ENCODE results near the gene TSHZ2. TPM values are rescaled to one million over a fixed set of nuclear protein-coding genes. Genes with fewer than 3 reads are reported as not detected.

TSHZ2 gene
- total and polyA plus RNA-seq, 2 donors (not counting 3 experiments of a cell fraction or from before 2014, with no cell fraction given) = not detected

GRCh38 chr20:52981051-52981450, 8.9 kb downstream of the TSHZ2 start:
- no peak overlapping the region for H3K4me2 ChIP-seq (ENCODE audit: insufficient read depth, low read length)
- DNase-seq (ENCODE audit: low read depth, low spot score) = no peak
- no peaks in the 10 kb centered on the region for H3K27me3 ChIP-seq (ENCODE audit: control insufficient read depth in 2 of 2, insufficient read depth in 2 of 2, low read length in 2 of 2)
- intact Hi-C loops (cut with micrococcal nuclease) (no loop called here), dilution Hi-C loops (cut with MboI; ENCODE audit: extremely low pct_ligation_motif_present, low sequenced_read_pairs) (no loop called here)
- BruUV-seq (replicated peaks) = no TSS peak
- H4K20me1 ChIP-seq (replicated peaks; ENCODE audit: control insufficient read depth, extremely low read depth, insufficient read depth, low read length) = no peaks in the 10 kb centered on the region
- no peaks in the 10 kb centered on the region for H3K4me1 ChIP-seq (ENCODE audit: control insufficient read depth, extremely low read depth, insufficient read depth, low read length)
- TF ChIP-seq JUN (IDR thresholded peaks at IDR 0.05; ENCODE audit: borderline replicate concordance, insufficient read depth, insufficient read length, low read depth) (no peak), FOS (IDR thresholded peaks at IDR 0.05; ENCODE audit: borderline replicate concordance, insufficient read depth, low read length) (no peak), POLR2A (IDR thresholded peaks at IDR 0.05; ENCODE audit: low read depth, low read length) (no peak), EZH2 (IDR thresholded peaks at IDR 0.05; ENCODE audit: borderline replicate concordance, low read depth, low read length, severe bottlenecking) (no peak), MYC (IDR thresholded peaks at IDR 0.05; ENCODE audit: low read depth, low read length) (no peak), GATA2 (IDR thresholded peaks at IDR 0.05; ENCODE audit: insufficient read depth, insufficient read length, low read depth, low read length) (no peak), CTCF (IDR thresholded peaks at IDR 0.05; ENCODE audit: extremely low read depth in 1 of 2, insufficient read depth in 1 of 2, low read depth in 1 of 2, low read length in 2 of 2) (no peak), POLR2AphosphoS5 (IDR thresholded peaks at IDR 0.05; ENCODE audit: insufficient read depth, low read depth, low read length) (no peak)
- TF ChIP-seq, protein P1, sequence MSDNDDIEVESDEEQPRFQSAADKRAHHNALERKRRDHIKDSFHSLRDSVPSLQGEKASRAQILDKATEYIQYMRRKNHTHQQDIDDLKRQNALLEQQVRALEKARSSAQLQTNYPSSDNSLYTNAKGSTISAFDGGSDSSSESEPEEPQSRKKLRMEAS (IDR thresholded peaks at IDR 0.05; ENCODE audit: insufficient read depth, insufficient read length) = no peak
- no peak overlapping the region for H3K4me3 ChIP-seq (replicated peaks in 1 of 3; ENCODE audit: insufficient read depth in 1 of 3, low read depth in 1 of 3, low read length in 3 of 3)
- no peak overlapping the region for H2AFZ ChIP-seq (ENCODE audit: low read depth, low read length)
- no peak overlapping the region for H3K9ac ChIP-seq (replicated peaks; ENCODE audit: extremely low read depth, insufficient read depth, low read length)
- H3K79me2 ChIP-seq (ENCODE audit: control insufficient read depth, insufficient read depth, low read length) = no peaks in the 10 kb centered on the region
- no peaks in the 10 kb centered on the region for H3K9me3 ChIP-seq (replicated peaks; ENCODE audit: control insufficient read depth, insufficient read depth, low read length)
- H3K27ac ChIP-seq (ENCODE audit: insufficient read depth, low read depth, low read length) = no peak overlapping the region
- ChIA-PET CTCF (no interaction called here), POLR2A (no interaction called here)
- H3K9me1 ChIP-seq (replicated peaks; ENCODE audit: control insufficient read depth, extremely low read depth, insufficient read depth, low read length) = no peaks in the 10 kb centered on the region
- H3K36me3 ChIP-seq (ENCODE audit: control insufficient read depth in 2 of 2, extremely low read depth in 1 of 2, insufficient read depth in 2 of 2, low read length in 2 of 2) = no peaks in the 10 kb centered on the region
- no peak for FAIRE-seq
